ENCODE results near the gene VPS13A.
"Not testable (repeated sequence)": the region's sequence is repeated elsewhere in the genome, so short reads cannot be mapped to it uniquely, and the experiment has no call there.

The VPS13A gene

DNA sequence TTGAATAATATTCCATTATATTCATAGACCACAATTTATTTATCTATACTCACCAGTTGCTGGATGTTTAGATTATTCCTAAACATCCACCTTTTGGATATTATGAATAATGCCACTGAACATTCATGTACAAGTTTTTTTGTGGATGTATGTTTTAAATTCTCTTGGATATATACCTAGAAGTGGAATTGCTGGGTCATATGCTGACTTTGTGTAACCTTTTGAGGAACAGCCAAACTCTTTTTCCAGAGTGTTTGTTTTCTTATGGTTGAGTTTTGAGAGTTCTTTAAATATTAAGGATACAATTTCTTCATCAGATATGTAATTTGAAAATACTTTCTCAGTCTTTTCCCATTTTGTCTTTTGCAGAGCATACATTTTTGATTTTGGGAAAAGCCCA, 2.7 kb downstream of the VPS13A start:
- in situ Hi-C loops (cut with MboI; ENCODE audit: low sequenced_read_pairs): no loop called here

GRCh38 chr9:77183581-77183980, 6.2 kb downstream of the VPS13A start:
- in situ Hi-C loops (cut with MboI; ENCODE audit: low sequenced_read_pairs): no loop called here

GRCh38 chr9:77188242-77188641, 10.9 kb downstream of the VPS13A start:
- in situ Hi-C loops (cut with MboI; ENCODE audit: low sequenced_read_pairs): no loop called here

DNA sequence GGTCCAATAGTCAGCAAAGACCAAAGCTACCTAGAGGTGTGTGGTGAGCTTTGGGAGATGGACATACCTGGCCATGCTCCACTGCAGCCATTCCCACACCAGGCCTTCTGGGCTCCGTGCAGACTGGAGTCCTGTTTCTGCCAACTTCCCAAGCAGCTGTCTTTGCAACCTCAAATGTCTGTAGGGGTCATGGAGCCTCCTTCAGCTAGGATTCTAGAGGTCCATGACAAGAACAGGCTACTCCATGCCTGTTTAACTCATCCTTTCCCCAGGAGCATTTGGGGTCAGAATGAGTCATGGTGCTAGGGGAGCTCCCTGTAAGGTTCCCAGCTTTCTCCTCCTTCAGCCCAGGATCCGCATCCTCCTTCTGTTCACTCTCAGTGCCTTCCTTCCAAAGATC, 17.1 kb downstream of the VPS13A start:
- in situ Hi-C loops (cut with MboI; ENCODE audit: low sequenced_read_pairs): no loop called here

GRCh38 chr9:77210116-77210515, 32.8 kb downstream of the VPS13A start:
- in situ Hi-C loops (cut with MboI; ENCODE audit: low sequenced_read_pairs): no loop called here

- in situ Hi-C loops (cut with MboI; ENCODE audit: low sequenced_read_pairs): no loop called here
Measured at GRCh38 chr9:77211561-77211960, 34.2 kb downstream of the VPS13A start.

- in situ Hi-C loops (cut with MboI; ENCODE audit: low sequenced_read_pairs): no loop called here
Measured at GRCh38 chr9:77212801-77213200, 35.5 kb downstream of the VPS13A start.

GRCh38 chr9:77215874-77216273, 38.5 kb downstream of the VPS13A start:
- in situ Hi-C loops (cut with MboI; ENCODE audit: low sequenced_read_pairs): no loop called here

- in situ Hi-C loops (cut with MboI; ENCODE audit: low sequenced_read_pairs): no loop called here
Measured at GRCh38 chr9:77218612-77219011, 41.3 kb downstream of the VPS13A start.

DNA sequence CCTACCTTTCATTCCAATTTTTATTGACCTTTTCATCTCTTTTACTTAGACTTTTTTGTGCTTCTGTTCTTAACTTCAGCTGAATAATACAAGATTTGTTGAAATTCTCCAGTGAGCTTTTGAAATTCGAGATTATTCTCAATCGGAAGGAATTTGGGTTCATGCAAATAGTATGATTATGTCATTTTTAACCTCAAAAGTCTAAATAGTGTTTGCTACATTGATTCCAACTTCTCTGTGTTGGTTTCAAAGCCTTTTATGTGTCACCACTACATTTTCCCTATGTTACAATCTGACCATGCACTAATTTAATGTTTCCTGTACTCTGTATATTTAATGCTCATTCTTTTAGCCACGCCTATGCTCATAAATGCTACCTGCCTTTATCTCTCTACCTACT, 44.1 kb downstream of the VPS13A start:
- in situ Hi-C loops (cut with MboI; ENCODE audit: low sequenced_read_pairs): no loop called here

GRCh38 chr9:77224746-77225312, 47.5 kb downstream of the VPS13A start:
- in situ Hi-C loops (cut with MboI; ENCODE audit: low sequenced_read_pairs): no loop called here

DNA sequence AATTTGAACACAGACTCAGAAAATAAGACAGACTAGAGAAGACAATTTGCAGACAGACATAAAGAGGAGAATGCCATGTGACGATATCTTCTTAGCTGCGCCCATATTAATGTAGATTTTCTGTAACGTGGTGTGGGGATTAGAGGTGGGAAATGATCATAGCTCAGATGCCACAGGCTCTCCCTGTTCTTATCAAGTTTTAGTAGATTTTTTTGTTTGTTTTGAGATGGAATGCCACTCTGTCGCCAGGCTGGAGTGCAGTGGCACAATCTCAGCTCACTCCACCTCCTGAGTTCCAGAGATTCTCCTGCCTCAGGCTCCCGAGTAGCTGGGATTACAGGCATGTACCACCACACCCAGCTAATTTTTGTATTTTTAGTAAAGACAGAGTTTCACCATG, 59.4 kb downstream of the VPS13A start:
- in situ Hi-C loops (cut with MboI; ENCODE audit: low sequenced_read_pairs): no loop called here

DNA sequence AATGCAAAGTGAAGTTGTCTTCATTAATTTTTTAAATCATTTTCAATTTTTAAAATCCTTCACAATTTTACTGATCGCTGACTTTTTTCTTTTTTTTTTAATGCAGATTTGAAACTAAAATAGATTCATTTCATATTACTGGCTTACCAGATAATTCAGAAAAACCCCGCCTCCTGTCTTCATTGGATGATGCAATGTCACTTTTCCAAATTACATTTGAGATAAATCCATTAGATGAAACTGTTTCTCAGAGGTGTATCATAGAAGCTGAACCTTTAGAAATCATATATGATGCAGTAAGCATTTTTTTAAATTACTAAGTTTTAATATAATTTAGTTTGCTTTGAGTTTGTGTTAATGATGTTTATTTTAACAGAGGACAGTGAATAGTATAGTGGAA, 60.6 kb downstream of the VPS13A start:
- in situ Hi-C loops (cut with MboI; ENCODE audit: low sequenced_read_pairs): no loop called here

DNA sequence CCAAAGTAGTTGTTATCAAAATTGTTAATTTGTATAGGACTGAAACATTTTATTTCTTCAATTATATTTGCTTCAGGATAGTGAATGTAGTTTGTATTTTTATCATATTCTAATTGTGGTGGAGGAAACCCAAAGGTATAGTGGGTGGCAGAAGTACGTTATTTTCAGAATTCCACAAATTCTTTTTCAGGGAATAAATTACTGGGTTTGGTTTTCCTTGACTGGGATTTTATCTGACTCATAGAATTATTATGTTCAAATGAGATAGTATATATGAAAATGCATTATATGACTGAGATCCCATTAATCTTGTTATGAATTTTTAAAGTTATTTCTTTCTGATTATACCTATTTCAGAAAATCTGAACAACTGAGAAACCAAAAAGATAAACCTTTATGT, 73.7 kb downstream of the VPS13A start:
- in situ Hi-C loops (cut with MboI; ENCODE audit: low sequenced_read_pairs): no loop called here

DNA sequence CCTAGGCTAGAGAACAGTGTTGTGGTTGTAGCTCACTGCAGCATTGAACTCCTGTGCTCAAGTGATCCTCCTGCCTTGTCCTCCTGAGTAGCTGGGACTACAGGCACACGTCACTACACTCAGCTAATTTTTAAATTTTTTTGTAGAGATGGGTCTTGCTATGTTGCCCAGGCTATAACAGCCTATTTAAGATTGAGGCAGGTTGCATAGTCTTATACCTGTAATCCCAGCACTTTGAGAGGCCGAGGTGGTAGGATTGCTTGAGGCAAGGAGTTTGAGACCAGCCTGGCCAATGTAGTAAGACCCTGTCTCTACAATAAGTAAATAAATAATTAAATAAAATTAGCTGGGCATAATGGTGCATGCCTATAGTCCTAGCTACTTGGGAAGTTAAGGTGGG, 79.9 kb downstream of the VPS13A start:
- in situ Hi-C loops (cut with MboI; ENCODE audit: low sequenced_read_pairs): no loop called here

- in situ Hi-C loops (cut with MboI; ENCODE audit: low sequenced_read_pairs): no loop called here
Measured at GRCh38 chr9:77261605-77262004, 84.3 kb downstream of the VPS13A start.

DNA sequence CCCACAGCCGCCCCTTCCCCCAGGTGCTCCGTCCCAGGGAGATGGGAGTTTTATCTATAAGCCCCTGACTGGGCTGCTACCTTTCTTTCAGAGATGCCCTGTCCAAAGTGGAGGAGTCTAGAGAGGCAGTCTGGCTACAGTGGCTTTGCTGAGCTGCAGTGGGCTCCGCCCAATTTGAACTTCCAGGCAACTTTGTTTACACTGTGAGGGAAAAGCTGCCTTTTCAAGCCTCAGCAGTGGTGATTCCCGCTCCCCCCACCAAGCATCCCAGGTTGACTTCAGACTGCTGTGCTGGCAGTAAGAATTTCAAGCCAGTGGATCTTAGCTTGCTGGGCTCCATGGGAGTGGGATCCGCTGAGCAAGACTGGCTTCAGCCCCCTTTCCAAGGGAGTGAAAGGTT, 90.4 kb downstream of the VPS13A start:
- in situ Hi-C loops (cut with MboI; ENCODE audit: low sequenced_read_pairs): not testable (repeated sequence)

- in situ Hi-C loops (cut with MboI; ENCODE audit: low sequenced_read_pairs): no loop called here
Measured at GRCh38 chr9:77271023-77271690, 93.8 kb downstream of the VPS13A start.

DNA sequence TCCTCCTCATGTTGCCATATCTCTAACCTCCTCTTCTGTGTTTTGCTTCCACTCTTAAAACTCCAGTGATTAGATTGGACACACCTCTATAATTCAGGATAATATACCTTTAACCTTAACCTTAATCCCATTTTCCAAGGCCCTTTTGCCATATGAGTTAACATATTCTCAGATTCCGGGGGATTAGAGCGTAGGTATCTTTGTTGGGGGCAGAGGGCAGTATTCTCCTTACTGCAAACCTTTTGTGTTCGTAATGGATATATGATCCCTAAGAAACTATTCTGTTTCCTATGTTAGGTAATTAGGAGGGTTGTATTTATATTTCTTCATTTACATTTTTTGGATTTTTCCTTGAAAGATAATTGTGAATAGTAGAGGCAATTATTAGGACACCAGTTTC, 99.5 kb downstream of the VPS13A start:
- in situ Hi-C loops (cut with MboI; ENCODE audit: low sequenced_read_pairs): no loop called here

DNA sequence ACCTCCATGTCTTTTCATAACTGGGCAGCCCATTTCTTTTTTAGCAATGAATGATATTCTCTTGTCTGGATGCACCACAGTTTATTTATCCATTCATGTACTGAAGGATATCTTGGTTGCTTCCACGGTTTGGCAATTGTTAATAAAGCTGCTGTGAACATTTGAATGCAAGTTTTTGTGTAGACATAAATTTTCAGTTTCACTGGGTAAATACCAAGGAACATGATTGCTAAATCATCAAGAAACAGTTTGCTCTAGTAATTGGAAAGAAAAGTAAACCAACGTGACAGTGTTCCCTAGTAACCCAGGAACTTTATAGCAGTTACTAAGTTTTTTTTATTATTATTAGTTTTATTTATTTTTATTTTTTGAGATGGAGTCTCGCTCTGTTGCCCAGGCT, 100.4 kb downstream of the VPS13A start:
- in situ Hi-C loops (cut with MboI; ENCODE audit: low sequenced_read_pairs): no loop called here

- in situ Hi-C loops (cut with MboI; ENCODE audit: low sequenced_read_pairs): no loop called here
Measured at GRCh38 chr9:77283991-77284390, 106.7 kb downstream of the VPS13A start.

- in situ Hi-C loops (cut with MboI; ENCODE audit: low sequenced_read_pairs): no loop called here
Measured at GRCh38 chr9:77284616-77285015, 107.3 kb downstream of the VPS13A start.

- in situ Hi-C loops (cut with MboI; ENCODE audit: low sequenced_read_pairs): no loop called here
Measured at GRCh38 chr9:77290373-77290772, 113.0 kb downstream of the VPS13A start.
